Activated CD8-positive, alpha-beta T cell treated with anti-CD3 and anti-CD28 coated beads for 36 hours (primary cell): ENCODE data around the gene CDK8. TPM values are rescaled to one million over a fixed set of nuclear protein-coding genes. Genes with fewer than 3 reads are reported as not detected.

Experiments
- ATAC-seq: fragments of 200-7000 bp; cut with Tn5 transposase; one replicate; pipeline ENCODE4 v1.10.0; 2021; ENCODE audit warnings: mild to moderate bottlenecking, moderate library complexity
- CTCF ChIA-PET: fragments of 350-600 bp; sonication (Branson Sonifier 250); formaldehyde crosslinking; loops from one replicate; lab custom pipeline; 2021; ENCODE audit warnings: antibody characterized with exemption; lab: Charles Lee
- POLR2A ChIA-PET: fragments of 350-600 bp; sonication (Branson Sonifier 250); formaldehyde crosslinking; loops from one replicate; lab custom pipeline; 2021; ENCODE audit warnings: antibody characterized with exemption; lab: Charles Lee
- DNase-seq: peaks from one replicate; pipeline ENCODE4 v3.0.0-alpha.2; 2020
- H3K27ac Mint-ChIP-seq: one replicate; pipeline ENCODE4 v1.8.0; 2021; ENCODE audit warnings: mild to moderate bottlenecking, mixed read lengths
- H3K27me3 Mint-ChIP-seq: one replicate; pipeline ENCODE4 v1.8.0; 2021; ENCODE audit warnings: mixed read lengths
- H3K36me3 Mint-ChIP-seq: one replicate; pipeline ENCODE4 v1.8.0; 2021; ENCODE audit warnings: low read depth, mixed read lengths
- H3K4me1 Mint-ChIP-seq: one replicate; pipeline ENCODE4 v1.8.0; 2021; ENCODE audit warnings: low read depth, mixed read lengths
- H3K4me3 Mint-ChIP-seq: one replicate; pipeline ENCODE4 v1.8.0; 2021; ENCODE audit warnings: mild to moderate bottlenecking, moderate library complexity, mixed read lengths
- H3K9me3 Mint-ChIP-seq: one replicate; pipeline ENCODE4 v1.8.0; 2021; ENCODE audit warnings: mixed read lengths
- intact Hi-C: fragments of 100-400 bp; cut with micrococcal nuclease; formaldehyde crosslinking; loops from one replicate; pipeline ENCODE4 v1.10.0; 2022
- total RNA-seq, 2 experiments: library from RNA; stranded (reverse); gene quantifications; one replicate each; pipeline ENCODE4 v1.2.3, GENCODE V29; 2021
- TF ChIP-seq, protein P1 (sequence below): fragments of 200-600 bp; IDR thresholded peaks from one replicate; pipeline ENCODE4 v1.8.0; 2022; ENCODE audit warnings: antibody characterized with exemption, mild to moderate bottlenecking

CDK8 gene
- total RNA-seq, 2 experiments from 2014 or later = 19.7 to 20.0 TPM

DNA sequence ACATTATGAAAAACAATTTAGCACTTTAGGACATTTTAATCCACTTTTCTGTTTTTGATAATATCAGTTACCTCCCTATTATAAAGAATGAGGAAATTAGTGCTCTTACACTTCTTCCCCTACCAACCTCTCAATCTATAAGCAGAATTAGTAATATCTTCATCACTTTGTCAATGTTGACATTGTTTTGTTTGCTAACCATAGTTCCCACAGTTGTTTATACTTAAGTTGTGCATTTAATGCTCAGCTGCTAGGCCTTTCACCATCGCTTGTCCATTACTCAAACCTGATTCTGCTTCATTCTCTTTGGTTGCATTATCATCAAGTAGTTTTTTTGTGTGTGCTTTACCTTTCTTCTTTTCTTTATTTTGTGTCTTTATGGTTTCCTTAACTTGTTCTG is 132.1 kb downstream of the CDK8 start:
- no peaks in the 10 kb centered on the region for H3K9me3 Mint-ChIP-seq
- H3K36me3 Mint-ChIP-seq = peaks cover 10% of the 10 kb centered on the region
- intact Hi-C loops = no loop called here
- H3K27ac Mint-ChIP-seq = no peak overlapping the region
- no peaks in the 10 kb centered on the region for H3K27me3 Mint-ChIP-seq
- H3K4me1 Mint-ChIP-seq = peaks cover 8% of the 10 kb centered on the region
- ATAC-seq (no peak), DNase-seq (no peak)
- CTCF ChIA-PET = no interaction called here
- no peak overlapping the region for H3K4me3 Mint-ChIP-seq
- TF ChIP-seq, protein P1, sequence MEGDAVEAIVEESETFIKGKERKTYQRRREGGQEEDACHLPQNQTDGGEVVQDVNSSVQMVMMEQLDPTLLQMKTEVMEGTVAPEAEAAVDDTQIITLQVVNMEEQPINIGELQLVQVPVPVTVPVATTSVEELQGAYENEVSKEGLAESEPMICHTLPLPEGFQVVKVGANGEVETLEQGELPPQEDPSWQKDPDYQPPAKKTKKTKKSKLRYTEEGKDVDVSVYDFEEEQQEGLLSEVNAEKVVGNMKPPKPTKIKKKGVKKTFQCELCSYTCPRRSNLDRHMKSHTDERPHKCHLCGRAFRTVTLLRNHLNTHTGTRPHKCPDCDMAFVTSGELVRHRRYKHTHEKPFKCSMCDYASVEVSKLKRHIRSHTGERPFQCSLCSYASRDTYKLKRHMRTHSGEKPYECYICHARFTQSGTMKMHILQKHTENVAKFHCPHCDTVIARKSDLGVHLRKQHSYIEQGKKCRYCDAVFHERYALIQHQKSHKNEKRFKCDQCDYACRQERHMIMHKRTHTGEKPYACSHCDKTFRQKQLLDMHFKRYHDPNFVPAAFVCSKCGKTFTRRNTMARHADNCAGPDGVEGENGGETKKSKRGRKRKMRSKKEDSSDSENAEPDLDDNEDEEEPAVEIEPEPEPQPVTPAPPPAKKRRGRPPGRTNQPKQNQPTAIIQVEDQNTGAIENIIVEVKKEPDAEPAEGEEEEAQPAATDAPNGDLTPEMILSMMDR = no peak
- POLR2A ChIA-PET = no interaction called here

DNA sequence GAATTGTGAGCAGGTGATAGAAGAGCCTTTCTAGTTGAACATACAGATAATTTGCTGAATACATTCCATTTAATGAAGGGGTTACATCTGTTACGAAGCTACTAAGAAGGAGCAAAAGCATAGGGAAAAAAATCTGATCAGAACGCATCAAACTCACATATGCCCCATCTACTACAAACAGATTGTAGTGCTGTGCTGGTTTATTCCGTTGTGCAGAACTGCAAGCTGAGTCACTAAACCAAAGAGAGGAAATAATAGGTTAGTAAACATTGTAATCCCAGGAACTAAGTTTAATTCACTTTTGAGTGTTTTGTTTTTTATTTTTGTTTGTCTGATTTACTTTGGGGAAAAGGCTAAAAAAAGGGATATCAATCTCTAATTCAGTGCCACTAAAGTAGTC is 136.3 kb downstream of the CDK8 start:
- H3K4me3 Mint-ChIP-seq = no peak overlapping the region
- H3K4me1 Mint-ChIP-seq = no peaks in the 10 kb centered on the region
- CTCF ChIA-PET = interaction anchor here (0.8 to 1.3 kb wide), 2 partner anchors 205 to 308 kb away, joined by 3 to 5 read pairs; no protein-coding TSS in a partner anchor
- H3K9me3 Mint-ChIP-seq = no peaks in the 10 kb centered on the region
- TF ChIP-seq, protein P1 = no peak
- ATAC-seq = no peak
- POLR2A ChIA-PET = no interaction called here
- no peaks in the 10 kb centered on the region for H3K27me3 Mint-ChIP-seq
- H3K36me3 Mint-ChIP-seq = peaks cover 10% of the 10 kb centered on the region
- no peak for DNase-seq
- intact Hi-C loops = no loop called here
- H3K27ac Mint-ChIP-seq = no peak overlapping the region

DNA sequence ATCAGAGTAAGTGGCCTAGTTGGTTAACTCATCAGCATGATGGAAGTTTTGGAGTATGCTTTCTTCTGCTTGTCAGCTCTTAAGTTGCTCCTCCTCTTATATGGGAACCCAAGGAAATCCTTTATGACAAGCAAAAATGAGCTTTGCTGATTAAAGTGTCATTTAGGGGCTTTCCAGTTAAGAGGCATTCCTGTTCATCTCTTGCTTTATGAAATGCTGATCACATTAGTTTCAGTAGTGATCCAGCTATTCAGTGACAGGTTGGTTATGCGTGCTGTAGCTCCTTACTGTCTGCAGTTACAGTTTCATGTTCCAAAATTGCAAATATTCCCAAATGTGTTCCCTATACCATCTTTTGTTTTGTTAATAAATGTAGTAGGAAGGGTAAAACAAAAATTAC is 146.6 kb downstream of the CDK8 start:
- Mint-ChIP-seq H3K36me3 (peaks cover 7% of the 10 kb centered on the region), H3K4me1 (no peaks in the 10 kb centered on the region), H3K9me3 (no peaks in the 10 kb centered on the region), H3K27ac (no peak overlapping the region), H3K4me3 (no peak overlapping the region), H3K27me3 (no peaks in the 10 kb centered on the region)
- ATAC-seq (no peak), DNase-seq (no peak)
- ChIA-PET CTCF (interaction anchor here (0.7 to 1.2 kb wide), 2 partner anchors 36 to 298 kb away, joined by 3 to 4 read pairs; no protein-coding TSS in a partner anchor), POLR2A (no interaction called here)
- intact Hi-C loops = no loop called here
- TF ChIP-seq, protein P1 = no peak

DNA sequence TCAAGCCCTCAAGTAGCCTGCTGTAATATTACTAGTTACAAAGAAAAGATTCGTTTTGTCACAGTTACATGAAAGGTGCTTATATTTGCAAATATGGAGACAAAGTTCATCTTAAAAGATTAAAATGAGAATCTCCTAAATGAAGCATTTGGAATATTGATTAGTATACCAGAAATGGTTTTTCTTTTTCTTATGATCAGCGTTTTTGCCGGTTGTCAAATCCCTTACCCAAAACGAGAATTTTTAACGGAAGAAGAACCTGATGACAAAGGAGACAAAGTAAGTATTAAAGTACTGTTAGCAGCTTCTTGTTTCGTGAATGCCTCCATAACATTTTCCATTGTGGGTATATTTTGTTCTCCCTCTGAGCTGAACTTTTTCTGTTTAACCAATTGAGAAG is 147.1 kb downstream of the CDK8 start:
- TF ChIP-seq, protein P1 = no peak
- ATAC-seq (no peak), DNase-seq (no peak)
- CTCF ChIA-PET = interaction anchor here (0.7 to 1.2 kb wide), 2 partner anchors 36 to 297 kb away, joined by 3 to 4 read pairs; no protein-coding TSS in a partner anchor
- no peaks in the 10 kb centered on the region for H3K27me3 Mint-ChIP-seq
- peaks cover 8% of the 10 kb centered on the region for H3K36me3 Mint-ChIP-seq
- intact Hi-C loops = no loop called here
- no peak overlapping the region for H3K4me3 Mint-ChIP-seq
- no peak overlapping the region for H3K27ac Mint-ChIP-seq
- no peaks in the 10 kb centered on the region for H3K9me3 Mint-ChIP-seq
- POLR2A ChIA-PET = no interaction called here
- H3K4me1 Mint-ChIP-seq = no peaks in the 10 kb centered on the region

DNA sequence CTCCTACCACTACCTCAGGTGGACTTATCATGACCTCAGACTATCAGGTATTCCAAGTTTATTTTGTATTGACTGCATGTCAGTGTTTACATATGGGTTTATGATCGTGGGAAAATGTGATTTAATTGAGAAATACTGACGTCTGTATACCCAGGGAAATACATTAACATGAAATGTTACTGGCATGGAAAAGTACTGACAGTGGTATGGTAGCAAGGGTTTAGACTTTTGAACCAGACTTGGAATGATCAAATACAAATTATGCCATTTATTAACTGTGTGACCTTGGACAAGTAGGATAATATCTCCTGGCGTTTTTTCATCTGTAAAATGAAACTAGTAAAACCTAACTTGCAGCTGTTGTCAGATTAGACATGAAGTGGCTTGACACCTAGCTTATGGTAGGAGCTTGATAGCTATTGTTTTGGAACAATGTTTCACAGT is 147.7 kb downstream of the CDK8 start:
- TF ChIP-seq, protein P1 = no peak
- intact Hi-C loops = no loop called here
- Mint-ChIP-seq H3K4me3 (no peak overlapping the region), H3K9me3 (no peaks in the 10 kb centered on the region), H3K27ac (no peak overlapping the region), H3K36me3 (peaks cover 13% of the 10 kb centered on the region), H3K27me3 (no peaks in the 10 kb centered on the region), H3K4me1 (no peaks in the 10 kb centered on the region)
- ATAC-seq (no peak), DNase-seq (no peak)
- POLR2A ChIA-PET = no interaction called here
- CTCF ChIA-PET = no interaction called here
